HG03571 (cell line): ENCODE data around the gene RNASE7.
"Not testable (repeated sequence)": the region's sequence is repeated elsewhere in the genome, so short reads cannot be mapped to it uniquely, and the experiment has no call there.

ENCODE experiments used
- ATAC-seq: cut with Tn5 transposase; IDR thresholded peaks from one replicate; pipeline ENCODE4 v1.9.1; 2021; ENCODE audit not compliant: unreplicated experiment

RNASE7 gene

DNA sequence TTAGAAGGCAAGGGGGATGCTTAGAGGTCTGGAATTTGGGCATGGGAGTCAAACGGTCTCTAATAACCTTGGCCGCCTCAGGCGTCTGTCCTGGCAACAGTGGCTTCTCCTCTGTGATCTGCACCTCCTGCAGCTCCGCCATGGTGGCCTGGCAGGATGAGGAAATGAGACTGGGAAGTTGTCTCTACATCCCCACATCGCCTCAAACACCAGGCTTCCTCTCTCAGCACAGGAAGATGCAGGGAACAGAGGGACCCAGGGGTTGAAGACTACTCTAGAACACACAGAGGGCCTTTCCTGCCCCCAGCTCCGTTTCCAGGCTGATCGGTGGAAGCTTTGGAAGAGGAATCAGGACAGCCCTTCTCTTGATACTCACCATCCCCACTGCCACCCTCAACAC, 19.0 kb upstream of the RNASE7 start:
- no peak for ATAC-seq

DNA sequence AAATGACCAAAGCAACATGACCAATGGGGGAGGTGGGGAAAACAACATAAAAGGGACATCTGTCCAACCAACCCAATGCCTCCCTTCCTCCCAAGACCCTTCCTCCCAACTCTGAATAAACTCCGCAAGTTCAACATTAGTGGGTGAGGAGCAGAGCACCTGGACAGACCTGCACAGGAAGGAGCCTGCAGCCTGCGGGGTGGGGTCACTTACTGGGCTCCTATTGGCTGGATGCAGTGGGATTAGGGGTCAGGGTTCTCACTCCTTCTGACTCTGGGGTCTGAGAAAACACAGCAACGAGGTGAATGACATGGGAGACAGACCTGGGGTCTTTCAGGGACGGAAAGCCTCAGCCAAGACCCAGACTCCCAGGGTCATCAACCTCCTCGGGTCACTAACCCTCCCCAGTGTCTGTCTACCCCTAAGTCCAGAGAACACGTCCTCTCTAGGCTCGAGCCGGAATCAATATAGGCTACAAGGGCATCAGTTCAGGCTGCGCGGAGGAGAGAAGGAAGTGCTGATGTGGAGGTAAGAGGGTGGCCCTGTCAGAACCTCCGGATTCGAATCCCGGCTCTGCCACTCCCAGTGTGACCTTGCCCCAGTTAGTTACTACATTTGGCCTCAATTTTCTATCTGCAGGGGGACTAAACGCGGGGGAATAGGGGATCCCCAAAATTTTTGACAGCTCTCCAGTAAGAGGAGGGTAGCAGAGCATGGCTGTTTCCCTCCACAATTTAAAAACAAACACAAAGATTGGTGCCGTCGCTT, 18.2 kb upstream of the RNASE7 start:
- no peak for ATAC-seq

DNA sequence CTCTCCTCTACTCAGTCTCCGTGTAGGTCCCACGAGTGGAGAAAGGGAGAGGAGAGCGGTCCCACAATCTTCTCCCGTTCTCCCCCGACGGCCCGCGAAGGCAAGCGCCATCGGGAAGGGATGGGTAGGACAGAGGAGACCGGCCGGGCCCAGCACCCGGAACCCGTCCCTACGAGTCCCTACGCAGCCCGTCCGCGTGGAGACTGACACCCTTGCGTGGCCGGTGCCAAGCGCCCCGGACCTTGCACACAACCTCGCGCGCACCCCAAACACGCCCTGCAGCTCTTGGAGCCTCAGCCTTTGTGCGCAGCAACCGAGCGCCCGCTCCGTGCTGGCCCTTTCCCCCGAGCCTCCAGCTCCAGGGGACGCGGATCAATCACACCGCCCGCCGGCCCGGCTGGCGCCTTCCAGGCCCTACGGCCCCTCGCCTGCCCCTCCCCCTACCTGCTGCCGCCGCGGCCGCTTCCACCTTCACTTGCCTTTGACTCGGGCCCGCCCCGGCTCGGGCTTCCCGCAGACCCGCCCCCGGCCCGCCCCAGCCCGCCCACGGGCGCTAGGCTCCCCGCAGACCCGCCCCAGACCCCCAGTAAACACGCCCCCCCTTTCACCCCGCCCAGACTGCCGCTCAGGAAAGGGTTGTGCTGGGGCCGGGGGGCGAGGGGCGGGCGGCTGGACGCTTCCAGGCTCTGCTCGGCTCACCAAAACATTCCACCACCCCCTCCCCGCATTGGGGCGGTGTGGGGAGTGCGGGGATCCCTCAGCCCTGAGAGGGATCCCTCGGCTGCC, 17.4 kb upstream of the RNASE7 start, which contains the start of gene NDRG2:
Gene NDRG2 (minus strand): TSS at position 477 of the 786 bp plus-strand sequence. CDS start 1,746 bp downstream, outside the sequence.
- ATAC-seq = no peak

DNA sequence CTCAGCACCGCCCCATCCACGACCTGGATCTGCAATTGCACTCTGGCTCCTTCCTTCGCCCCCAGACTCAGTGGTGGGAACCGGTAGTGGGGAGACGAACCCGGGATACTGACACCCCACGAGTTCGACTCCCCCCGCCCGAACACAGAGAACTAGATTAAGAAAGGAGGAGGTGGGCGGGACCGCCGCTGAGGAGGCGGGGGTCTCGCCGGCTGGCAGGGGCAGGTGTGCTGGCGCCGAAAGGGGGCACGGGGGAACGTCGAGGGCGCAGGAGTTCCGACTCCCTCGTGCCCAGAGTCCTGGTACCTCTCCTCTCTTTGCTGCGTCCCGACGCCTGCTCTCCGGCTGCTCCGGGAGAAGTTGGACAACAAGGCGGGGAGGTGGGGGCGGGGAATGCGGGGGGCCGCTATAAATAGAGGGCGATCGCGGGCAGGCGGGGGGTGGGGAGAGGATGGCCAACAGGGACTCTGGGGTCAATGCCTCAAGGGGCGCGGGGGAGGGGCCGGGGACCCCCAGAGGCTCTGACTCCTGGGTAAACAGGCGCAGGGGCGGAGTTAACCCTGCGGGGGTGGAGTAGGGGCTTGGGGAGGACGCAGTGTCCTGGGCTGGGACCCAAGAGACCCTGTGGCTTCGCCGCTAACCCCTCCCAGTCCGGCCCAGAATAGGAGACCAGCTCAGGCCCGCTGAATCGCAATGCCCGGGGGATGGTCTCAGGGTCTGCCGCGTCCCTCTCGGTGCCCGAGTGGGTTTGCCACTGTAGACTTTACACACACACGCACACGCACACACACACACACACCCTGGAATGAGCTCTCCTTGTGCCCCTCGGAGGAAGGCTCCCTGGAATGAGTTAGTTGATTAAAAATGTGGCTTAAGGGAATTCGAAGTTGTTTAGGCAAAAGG, 16.5 kb upstream of the RNASE7 start:
- no peak for ATAC-seq

DNA sequence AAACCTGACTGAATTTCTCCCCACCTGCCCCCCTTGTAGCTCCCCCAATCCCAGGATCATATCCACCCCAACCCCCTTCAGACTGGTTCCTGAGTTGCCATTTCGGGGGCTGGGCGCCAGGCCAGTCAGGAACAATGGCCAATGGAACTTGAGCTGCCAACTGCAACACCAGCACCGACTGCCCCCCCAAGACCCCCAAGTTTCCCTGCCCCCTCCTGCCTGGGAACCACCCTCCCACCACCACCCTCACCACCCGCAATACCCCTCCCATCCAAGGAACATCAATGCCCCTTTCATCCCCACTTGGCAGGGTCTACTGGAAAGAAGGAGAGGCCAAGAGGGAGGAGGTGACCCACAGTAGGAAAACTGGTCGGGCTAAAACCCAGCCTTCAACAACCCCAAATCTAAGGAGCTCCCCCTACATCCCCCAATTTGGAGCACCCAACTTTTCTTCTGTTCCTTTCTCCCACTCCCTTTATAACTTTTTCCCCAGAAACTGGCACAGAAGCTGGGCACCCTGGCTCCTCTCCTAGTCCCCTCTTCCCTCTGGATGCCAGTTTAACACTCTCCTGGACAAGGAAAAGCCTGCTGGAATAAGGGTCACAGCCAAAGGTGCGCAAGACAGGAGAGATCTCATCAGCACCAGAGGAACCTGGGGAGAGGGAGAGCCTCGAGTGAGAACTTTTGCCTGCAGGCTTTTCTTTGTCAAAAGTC, 15.7 kb upstream of the RNASE7 start:
- ATAC-seq = no peak

DNA sequence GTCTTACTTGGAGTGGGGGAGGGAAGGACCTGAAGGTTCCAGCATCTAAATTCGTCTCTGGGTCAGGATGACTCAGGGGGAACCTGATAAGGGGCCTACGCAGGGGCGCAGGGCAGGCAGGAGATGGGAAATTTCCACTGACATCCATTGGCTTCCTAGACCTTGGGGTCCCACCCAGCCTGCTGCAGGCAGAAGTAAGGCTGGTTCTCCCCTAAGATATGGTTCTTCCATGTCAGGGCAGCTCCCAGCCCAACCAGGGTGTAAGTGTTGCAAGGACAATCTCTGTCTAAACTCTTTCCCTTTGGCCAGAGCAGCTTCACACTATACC, 15.2 kb upstream of the RNASE7 start:
- no peak for ATAC-seq

DNA sequence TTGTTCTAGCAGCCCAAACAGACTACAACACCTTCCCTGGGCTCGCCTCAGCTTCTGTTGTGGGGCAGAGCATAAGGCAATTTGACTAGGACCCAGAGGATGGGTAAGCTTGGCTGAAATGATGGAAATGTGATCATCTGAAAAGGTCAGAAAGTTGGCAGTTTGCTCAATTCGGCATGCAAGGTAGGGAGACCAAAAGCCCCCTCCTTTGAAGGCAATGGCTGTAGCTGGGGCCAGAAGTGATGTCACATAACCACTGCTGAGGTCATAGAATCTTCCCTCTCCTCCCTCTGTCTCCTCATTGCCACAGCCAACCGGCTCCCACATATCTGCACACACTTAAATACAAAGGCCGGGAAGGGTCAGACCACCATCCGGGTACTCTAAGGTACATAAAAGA, 12.2 kb upstream of the RNASE7 start, which contains the start of gene TPPP2:
Gene TPPP2 (plus strand): TSS at position 301 of the 400 bp plus-strand sequence. CDS start 365 bp downstream, outside the sequence.
- no peak for ATAC-seq

DNA sequence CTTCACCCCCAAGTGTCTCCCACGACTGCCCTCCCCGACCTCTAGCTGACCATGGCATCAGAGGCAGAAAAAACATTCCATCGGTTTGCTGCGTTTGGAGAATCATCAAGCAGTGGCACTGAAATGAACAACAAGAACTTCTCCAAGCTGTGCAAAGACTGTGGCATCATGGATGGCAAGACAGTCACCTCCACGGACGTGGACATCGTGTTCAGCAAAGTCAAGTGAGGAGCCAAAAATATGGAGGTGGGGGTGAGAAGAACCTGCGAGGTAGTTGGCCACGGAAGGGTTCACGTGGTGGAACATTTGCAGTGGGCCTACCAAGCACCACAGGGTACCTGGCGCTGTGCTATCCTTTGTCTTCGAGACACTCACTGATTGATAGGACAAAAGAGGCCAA, 11.6 kb upstream of the RNASE7 start:
- ATAC-seq = no peak

DNA sequence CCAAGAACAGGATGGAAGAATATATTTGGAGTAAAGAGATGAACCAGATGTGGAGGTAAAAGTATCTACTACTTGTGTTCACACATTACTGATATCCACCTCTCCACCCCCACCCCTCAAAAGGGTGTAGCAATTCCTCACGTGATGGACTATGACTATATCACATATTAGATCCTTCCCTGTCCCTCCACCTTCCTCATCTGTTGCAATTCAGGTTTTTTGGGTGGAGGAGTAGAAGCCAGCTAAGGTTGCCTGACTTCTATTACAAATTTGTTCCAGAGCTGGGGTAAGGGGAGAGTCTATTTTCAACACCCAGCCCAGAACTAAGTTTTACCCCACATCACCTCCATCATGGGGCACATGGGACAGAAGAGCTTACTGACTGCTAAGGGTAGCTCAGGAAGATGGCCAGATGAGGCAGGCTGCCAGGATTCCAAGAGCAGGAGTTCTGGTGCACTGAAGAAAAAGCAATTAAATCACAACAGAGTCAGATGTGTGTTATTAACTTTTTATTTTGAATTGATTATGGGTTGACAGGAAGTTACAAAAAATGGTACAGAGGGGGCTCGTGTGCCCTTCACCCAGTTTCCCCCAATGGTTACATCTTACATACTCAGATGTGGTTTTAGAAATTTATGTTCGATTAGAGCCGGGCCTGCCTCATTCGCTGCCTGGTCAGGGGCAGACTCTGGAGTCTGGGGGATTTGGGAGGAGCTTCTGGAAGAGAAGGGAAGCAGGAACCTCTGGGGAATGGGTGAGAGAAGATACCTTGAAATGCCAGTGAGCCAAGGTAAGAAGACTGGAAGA, 9.6 kb upstream of the RNASE7 start:
- no peak for ATAC-seq

DNA sequence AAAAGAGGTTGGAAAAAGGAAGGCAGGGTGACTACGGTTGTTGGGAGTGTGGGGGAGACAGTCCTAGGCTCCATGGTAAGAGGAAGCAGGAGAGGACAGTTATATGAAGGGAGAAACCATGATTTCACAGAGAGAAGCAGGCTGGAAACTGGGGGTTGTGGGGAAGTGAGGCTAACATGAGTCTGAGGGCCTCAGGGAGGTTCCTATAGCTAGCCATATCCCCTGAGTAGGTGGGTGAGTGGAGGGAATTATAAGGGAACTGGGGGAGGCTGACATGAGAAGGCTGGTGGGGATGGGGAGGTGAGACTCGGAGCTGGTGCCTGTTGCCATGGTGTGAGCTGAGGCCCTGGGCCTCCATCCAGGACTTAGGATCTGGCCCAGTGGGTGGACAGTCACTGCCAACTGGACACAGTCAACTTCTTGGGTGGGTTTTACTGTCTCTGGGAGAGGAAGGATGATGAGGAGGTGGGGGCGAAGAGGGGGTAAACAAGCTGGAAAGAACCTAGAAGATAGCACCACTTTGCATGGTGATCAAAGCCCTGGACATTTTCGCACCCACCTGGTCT, 8.9 kb upstream of the RNASE7 start:
- ATAC-seq = no peak

DNA sequence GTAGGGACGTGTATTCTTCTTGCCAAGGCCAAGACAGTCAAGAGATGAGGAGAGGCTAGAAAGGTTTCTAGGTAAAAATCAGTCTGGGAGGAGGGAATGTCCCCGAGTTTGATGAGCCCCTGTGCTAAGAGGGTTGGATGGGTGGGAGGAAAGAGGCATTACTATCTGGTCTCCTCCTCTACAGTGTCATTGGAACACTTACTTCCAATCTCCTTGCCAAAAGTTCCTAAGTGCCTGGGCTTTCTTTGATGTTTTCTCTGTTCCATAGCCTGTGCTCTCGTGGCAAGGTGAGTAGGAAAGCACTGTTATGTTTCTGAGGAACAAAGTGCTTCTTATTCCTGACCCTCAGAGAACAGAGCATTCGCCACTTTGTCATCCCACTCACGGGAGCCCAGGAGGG, 7.5 kb upstream of the RNASE7 start, which contains the start of gene RNASE13:
Gene RNASE13 (minus strand): TSS at position 101 of the 400 bp plus-strand sequence. CDS start 519 bp downstream, outside the sequence.
- no peak for ATAC-seq

DNA sequence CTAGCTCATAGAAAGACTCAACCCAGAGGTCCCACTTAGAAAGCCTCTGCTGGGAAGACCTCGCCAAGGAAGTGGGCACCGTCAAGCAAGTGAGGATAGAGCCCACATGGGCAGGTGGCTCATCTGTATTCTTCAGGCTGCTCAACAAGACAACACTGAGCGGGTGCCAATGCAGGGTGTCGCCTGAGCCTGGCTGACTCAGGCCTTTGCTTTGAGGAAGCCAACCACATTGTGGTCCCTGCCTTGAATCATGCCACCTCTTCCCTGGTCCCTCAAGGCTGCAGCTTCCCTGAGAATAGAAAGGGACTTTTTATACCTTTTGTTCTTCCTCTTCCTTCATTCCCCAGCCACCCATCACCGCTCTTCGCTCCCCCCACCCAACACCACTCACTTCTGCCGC, 5.4 kb upstream of the RNASE7 start:
- ATAC-seq = no peak

DNA sequence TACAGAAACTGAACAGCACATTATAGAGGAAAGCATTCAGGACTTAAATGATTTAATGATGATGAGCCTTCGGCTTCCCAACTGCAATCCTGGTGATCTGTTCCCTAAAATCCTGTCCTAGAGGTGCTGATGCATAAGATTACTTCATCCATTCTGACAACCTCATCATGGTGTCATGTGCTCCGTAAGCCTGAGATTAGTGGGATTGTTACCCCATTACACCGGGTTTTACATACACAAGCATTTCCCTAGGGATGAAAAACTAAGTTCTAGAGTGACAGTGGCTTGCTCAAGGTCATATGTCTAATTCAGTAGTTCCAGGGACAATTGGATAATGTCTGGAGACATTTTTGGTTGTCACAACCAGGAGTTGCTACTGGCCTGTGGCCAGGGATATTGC, 5.0 kb upstream of the RNASE7 start:
- ATAC-seq = no peak

DNA sequence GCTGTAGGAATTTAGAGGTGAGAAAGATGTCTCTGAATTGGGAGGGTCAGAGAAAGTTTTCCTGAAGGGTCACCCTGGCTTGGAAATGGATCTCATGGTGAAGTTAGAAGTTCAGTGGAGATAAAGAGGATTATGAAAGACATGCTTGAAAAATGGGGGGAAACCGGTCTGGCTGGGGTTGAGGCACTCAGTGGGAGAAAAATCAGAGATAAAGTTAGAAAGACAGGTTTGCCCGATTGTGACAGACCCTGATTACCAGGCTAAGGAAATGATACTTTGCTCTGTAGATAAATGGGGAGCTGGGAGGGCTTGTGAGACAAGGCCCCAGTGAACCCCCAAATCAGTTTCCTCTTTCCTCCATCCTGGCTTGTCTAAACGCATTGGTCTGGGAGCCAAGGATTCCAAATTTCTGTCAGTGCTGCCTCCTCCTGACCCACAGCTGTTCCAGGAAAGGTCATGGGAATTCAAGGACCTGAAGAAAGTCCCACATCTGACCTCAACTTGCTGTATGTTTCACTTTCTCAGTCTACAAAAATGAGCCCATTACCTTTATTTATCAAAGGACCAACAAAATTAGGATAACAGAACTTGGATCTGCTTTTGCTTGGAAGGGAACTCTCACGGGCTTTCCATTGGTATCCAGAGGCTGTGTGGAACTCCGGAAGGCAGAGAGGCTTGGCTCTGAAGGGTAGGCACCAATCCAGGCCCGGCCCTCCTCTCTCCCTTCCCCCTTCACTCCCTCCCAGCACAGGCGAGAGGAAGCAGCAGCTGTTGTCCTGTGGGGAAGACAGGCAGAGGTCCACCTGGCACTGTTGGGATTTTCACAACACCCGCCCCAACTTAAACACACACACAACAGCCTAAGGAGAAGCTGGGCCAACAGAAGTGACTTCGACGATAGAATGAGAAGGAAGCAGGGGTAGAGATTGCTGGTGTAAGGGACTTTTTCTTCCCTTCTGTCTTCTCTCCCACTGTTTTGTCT, 3.4 kb upstream of the RNASE7 start:
- no peak for ATAC-seq

DNA sequence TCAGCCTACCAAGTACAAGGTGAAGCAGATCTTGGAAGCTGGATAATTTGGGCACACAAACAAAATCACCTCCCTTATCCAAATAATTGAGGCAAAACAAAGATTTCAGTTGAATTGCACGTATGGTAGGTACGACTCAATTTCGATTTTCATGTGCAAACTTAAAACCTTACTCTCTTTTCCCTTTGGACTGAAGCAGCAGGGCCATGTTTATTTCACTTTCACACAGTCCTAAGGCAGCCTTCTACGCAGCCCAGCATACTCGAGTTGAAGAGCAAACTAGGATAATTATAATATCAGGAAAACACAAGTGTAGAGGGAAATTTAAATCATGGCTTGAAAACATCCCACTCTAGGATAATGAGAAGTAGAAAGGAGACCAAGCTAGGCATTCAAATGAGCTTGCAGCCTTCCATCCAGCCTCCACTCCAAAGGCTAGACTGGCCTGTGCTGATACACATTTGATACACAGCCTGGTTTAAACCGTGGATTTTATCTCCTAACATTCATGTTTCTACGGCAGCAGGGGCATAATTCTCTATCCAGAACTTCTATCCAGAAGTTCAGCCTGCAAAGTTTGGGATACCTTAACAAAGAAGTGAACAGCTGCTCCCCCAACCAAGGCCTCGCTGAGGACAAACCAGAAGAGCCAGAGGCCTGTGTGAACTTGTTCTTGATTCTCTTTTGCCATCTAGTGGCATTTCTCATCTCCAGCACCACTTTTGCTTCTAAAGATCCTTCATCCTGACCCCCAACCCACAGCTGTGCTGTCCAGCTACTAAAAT, 2.4 kb upstream of the RNASE7 start:
- no peak for ATAC-seq

DNA sequence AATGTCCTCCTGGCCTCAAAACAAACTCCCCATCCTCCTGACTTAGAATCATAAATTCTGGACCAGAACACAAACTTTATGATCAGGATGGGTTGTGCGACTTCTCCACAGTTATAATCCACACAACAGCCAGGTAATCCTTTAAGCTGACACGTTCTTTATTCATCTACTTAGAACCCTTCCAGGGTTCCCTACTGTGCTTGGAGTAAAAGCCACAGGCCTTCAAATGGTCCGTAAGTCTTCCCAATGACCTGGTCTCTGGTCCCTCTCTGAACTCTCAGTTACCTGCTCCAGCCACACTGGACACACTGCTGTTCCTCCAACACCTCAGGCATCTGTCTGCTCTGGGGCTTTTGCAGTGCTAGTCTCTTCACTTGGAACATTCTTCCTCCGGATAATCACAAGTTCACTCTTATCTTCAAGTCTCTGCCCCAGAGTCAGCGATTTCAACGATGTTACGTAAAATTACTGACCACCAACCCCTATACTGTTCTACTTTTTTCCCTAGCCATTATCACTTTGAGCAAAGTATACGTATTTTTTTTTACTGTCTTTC, 1.7 kb upstream of the RNASE7 start:
- no peak for ATAC-seq

DNA sequence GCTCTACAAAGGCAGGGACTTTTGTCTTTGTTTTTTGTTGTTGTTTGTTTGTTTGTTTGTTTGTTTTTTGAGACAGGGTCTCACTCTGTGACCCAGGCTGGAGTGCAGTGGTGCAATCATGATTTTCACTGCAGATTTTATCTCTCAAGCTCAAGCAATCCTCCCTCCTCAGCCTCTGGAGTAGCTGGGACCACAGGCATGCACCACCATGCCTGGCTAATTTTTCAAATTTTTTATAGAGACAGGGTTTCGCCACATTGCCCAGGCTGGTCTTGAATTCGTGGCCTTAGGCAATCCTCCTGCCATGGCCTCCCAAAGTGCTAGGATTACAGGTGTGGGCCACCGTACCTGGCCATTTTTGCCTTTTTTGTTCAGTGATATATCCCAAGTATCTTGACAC, 1.2 kb upstream of the RNASE7 start:
- not testable (repeated sequence) for ATAC-seq
